RWPE2 (cell line): Measurements from ENCODE around the gene CCDC28A.

Experiments used
- ATAC-seq: fragments of 200-7000 bp; cut with Tn5 transposase; 3 replicates; pipeline ENCODE4 v1.9.1; 2021; ENCODE audit warnings: low read depth
- DNase-seq: peaks from one replicate; pipeline ENCODE4 v3.0.0-alpha.2; 2020; ENCODE audit warnings: low spot score
- H3K27ac ChIP-seq: fragments of 450-650 bp; 2 replicates; pipeline ENCODE4 v1.5.1; 2017; ENCODE audit warnings: mild to moderate bottlenecking; ENCODE audit not compliant: poor library complexity, severe bottlenecking
- H3K27me3 ChIP-seq: fragments of 250-450 bp; sonication (Bioruptor Pico); 2 replicates; pipeline ENCODE4 v1.5.1; 2021; ENCODE audit warnings: mild to moderate bottlenecking, moderate library complexity; ENCODE audit not compliant: insufficient read depth, poor library complexity, severe bottlenecking
- H3K36me3 ChIP-seq: fragments of 250-450 bp; sonication (Bioruptor Pico); 2 replicates; pipeline ENCODE4 v1.5.1; 2020; ENCODE audit warnings: low read depth, mild to moderate bottlenecking, moderate library complexity
- H3K4me1 ChIP-seq: fragments of 250-450 bp; sonication (Bioruptor Pico); 2 replicates; pipeline ENCODE4 v1.5.1; 2021; ENCODE audit warnings: mild to moderate bottlenecking, moderate library complexity; ENCODE audit not compliant: insufficient read depth, poor library complexity, severe bottlenecking
- H3K4me3 ChIP-seq: fragments of 250-450 bp; sonication (Bioruptor Pico); 2 replicates; pipeline ENCODE4 v1.5.1; 2021; ENCODE audit warnings: mild to moderate bottlenecking, moderate library complexity; ENCODE audit not compliant: severe bottlenecking
- H3K9me3 ChIP-seq: fragments of 250-450 bp; sonication (Bioruptor Pico); 2 replicates; pipeline ENCODE4 v1.5.1; 2021; ENCODE audit warnings: mild to moderate bottlenecking, moderate library complexity; ENCODE audit not compliant: severe bottlenecking
- CTCF ChIP-seq: fragments of 450-650 bp; IDR thresholded peaks from one replicate; pipeline ENCODE4 v1.5.1; 2017; ENCODE audit warnings: mild to moderate bottlenecking, moderate library complexity; ENCODE audit not compliant: poor library complexity, severe bottlenecking

Gene CCDC28A

DNA sequence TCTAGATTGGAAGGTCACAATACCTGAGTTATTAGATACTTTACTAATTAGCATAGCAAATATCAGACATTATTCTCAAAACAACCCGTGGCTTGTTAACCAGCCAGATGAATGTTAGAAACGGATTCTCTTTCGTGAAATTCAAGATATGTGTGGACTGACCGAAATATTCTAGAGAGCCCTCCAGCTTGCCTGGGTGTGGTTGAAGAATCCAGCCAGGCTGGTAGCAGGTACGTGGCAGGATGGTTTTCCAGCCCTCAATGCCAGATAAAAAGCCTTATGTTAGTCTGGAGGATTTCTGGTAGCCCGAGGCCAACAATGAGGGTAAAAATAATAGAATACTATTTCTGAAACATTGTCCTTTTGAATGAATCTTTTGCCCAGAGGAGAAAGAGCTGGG, 41.7 kb downstream of the CCDC28A start:
- TF ChIP-seq CTCF = no peak
- Histone ChIP-seq H3K36me3 (no peaks in the 10 kb centered on the region; the same call in 1 of the 2 replicates), H3K4me3 (no peak overlapping the region), H3K4me1 (peaks cover 36% of the 10 kb centered on the region), H3K27ac (no peak overlapping the region), H3K27me3 (no peaks in the 10 kb centered on the region), H3K9me3 (no peaks in the 10 kb centered on the region)
- DNase-seq (no peak), ATAC-seq (no peak)

- H3K9me3 ChIP-seq = no peaks in the 10 kb centered on the region
- peak; percentile 87 for TF ChIP-seq CTCF
- H3K4me1 ChIP-seq = peaks cover 38% of the 10 kb centered on the region
- no peak for DNase-seq
- H3K36me3 ChIP-seq = no peaks in the 10 kb centered on the region; the same call in 1 of the 2 replicates
- H3K27ac ChIP-seq = peak overlapping the region; percentile 85
- peak; percentile 44; the same call in 2 of the 3 replicates for ATAC-seq
- H3K27me3 ChIP-seq = no peaks in the 10 kb centered on the region
- no peak overlapping the region for H3K4me3 ChIP-seq
Measured at GRCh38 chr6:138815797-138816528, 42.4 kb downstream of the CCDC28A start.

- peaks cover 38% of the 10 kb centered on the region for H3K4me1 ChIP-seq
- H3K4me3 ChIP-seq = no peak overlapping the region
- H3K27me3 ChIP-seq = no peaks in the 10 kb centered on the region
- TF ChIP-seq CTCF = no peak
- no peaks in the 10 kb centered on the region; the same call in 1 of the 2 replicates for H3K36me3 ChIP-seq
- DNase-seq (peak; percentile 95), ATAC-seq (peak; percentile 93)
- peak overlapping the region; percentile 85 for H3K27ac ChIP-seq
- no peaks in the 10 kb centered on the region for H3K9me3 ChIP-seq
Measured at GRCh38 chr6:138817799-138818198, 44.2 kb downstream of the CCDC28A start.

DNA sequence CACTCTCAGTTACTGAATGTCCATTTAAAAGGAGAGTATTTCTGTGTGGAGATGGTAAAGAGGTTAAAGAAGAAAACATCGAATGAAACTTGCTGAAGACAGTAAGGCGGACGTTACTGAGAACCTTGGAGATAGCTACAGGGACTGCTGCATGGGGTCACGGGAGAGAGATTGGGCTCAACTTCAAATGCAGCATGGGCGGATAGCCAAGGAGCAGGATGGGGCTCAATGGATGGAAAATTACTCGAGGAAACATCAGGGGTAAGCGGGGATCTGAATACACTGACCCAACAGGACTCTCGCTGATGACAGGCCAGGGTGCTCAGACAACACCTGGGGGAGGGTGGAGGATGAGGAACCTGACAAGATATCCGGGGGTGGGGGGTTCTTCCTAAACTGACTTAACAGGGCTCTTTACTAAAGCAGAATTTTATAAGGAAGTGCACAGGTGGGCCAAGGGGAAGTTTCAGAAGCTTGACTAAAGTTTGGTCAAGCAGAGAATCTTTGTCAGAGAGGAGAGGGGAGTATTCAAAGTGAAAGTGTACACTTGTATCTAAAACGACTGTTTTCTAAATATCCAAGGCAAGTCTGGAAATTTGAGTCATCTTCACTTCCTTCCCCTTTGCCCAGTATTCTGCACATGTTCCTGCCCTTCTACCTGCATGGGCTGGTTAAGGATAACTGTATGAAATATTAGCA, 45.1 kb downstream of the CCDC28A start:
- DNase-seq = no peak
- Histone ChIP-seq H3K27me3 (no peaks in the 10 kb centered on the region), H3K27ac (peak overlapping the region; percentile 85), H3K4me1 (peaks cover 38% of the 10 kb centered on the region), H3K9me3 (no peaks in the 10 kb centered on the region), H3K36me3 (no peaks in the 10 kb centered on the region; the same call in 1 of the 2 replicates), H3K4me3 (no peak overlapping the region)
- TF ChIP-seq CTCF = no peak
- ATAC-seq = no peak
